Ishikawa (cell line): ENCODE data around the gene MFNG.

Experiments used
- EGR1 ChIP-seq: IDR thresholded peaks from 2 replicates; pipeline ENCODE4 v1.6.1; 2012
- EP300 ChIP-seq: IDR thresholded peaks from 2 replicates; pipeline ENCODE4 v1.6.1; 2012; ENCODE audit warnings: borderline replicate concordance
- MAX ChIP-seq: IDR thresholded peaks from 2 replicates; pipeline ENCODE4 v1.6.1; 2012
- RAD21 ChIP-seq: IDR thresholded peaks from 2 replicates; pipeline ENCODE4 v1.6.1; 2012; ENCODE audit warnings: low read depth
- REST ChIP-seq: IDR thresholded peaks from 2 replicates; pipeline ENCODE4 v1.6.1; 2012; ENCODE audit warnings: low read depth, mild to moderate bottlenecking
- TEAD4 ChIP-seq: IDR thresholded peaks from 2 replicates; pipeline ENCODE4 v1.6.1; 2012

- no peak for TF ChIP-seq REST
- no peak for TF ChIP-seq TEAD4
- TF ChIP-seq EGR1: no peak
- TF ChIP-seq EP300: no peak
- no peak for TF ChIP-seq MAX
- TF ChIP-seq RAD21: no peak
Measured at GRCh38 chr22:37432708-37433054, 53.5 kb downstream of the MFNG start.
